LNCaP clone FGC (cell line): ENCODE measurements around the gene NIM1K.
"Not testable (repeated sequence)": the region's sequence is repeated elsewhere in the genome, so short reads cannot be mapped to it uniquely, and the experiment has no call there.

Source experiments
- DNase-seq: peaks from one replicate; pipeline ENCODE4 v3.0.0-alpha.2; 2011; ENCODE audit warnings: low read depth
- H3K4me3 ChIP-seq: 2 replicates; pipeline ENCODE4 v1.5.1; 2011; ENCODE audit warnings: mild to moderate bottlenecking, low read depth, low read length, control low read depth
- CTCF ChIP-seq: IDR thresholded peaks from 2 replicates; pipeline ENCODE4 v1.5.1; 2012; ENCODE audit warnings: mild to moderate bottlenecking; ENCODE audit not compliant: control insufficient read depth, insufficient read depth; ENCODE audit errors: extremely low read depth

The NIM1K gene

DNA sequence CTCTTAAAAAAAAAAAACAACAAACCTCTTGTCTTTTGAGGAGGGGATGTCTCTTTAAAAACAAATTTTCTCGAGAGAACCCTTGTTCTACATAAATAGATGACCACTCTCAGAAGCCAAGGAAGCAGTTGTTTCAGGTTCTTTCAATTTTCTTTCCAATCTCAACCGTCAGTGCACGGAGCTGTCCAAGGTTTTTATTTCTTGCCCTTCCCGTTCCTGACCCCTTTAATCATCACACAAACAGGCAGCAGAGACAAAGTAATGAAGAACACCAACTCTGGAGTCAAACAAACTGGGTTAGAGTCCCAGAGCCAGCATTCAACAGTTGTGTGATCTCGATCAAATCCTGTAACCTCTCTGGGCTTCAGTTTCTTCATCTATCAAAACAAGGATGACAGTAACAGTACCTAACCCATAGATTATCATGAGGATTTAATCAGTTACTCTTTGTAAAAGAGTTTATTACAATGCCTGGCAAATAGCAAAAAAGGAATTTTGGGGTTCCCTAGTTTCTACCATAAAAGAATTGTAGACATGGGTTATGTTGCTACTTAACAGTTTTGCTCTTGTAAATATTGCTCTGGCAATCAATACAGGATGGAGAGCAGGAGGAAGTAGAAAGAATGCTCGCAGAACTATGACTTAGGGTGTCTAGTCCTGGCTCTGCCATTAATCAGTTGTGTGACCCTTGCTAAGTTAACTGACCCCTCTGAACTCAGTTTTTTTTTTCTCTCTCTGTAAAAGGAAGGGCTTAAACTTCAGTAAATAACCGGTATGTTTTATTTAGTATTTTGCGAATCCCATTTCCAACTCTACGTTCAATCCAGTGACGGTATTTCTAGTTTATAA is 1.0 kb upstream of the NIM1K start:
- no peak overlapping the region for H3K4me3 ChIP-seq
- no peak for DNase-seq
- TF ChIP-seq CTCF: no peak

DNA sequence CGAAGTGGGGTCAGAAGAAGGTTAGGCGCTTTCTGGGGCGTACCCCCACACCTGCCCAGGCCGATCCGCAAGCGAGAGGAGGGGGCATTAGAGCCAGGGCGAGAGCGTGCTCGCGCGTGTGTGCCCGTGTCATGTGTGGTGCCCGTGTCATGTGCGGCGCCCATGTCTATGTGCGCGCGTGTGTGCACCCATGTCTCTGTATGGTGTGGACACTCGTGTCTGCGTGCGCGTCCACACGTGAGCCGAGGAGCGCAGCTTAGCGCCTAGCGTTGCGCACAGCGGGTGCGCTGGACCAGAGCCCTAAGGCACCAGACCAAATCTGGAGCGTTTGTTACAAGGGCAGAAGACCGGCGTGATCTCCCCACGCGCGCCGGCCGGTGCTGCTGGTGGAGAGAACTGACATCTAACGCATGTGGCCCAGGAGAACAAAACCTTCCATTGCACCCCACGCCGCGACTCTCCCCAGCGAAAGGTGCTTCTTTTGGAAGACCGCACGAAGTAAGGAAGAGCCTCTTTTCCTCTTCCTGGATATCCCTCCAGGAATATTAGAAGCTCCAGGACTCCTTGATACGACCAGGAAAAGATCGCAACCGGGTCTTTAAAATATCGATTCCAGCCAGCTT is 644 bp downstream of the NIM1K start:
- DNase-seq: no peak
- TF ChIP-seq CTCF: no peak
- peak overlapping the region; percentile 53 for H3K4me3 ChIP-seq

GRCh38 chr5:43193181-43193893 is 1.3 kb downstream of the NIM1K start:
- no peak for TF ChIP-seq CTCF
- no peak for DNase-seq
- peak overlapping the region; percentile 53 for H3K4me3 ChIP-seq

- DNase-seq: no peak
- TF ChIP-seq CTCF: no peak
These were observed 1.9 kb downstream of the NIM1K start for GRCh38 chr5:43193894-43194265.

GRCh38 chr5:43195670-43196265 is 3.7 kb downstream of the NIM1K start:
- TF ChIP-seq CTCF: no peak
- DNase-seq: no peak
- no peak overlapping the region for H3K4me3 ChIP-seq

More at GRCh38 chr5:43193894-43194265, 1.9 kb downstream of the NIM1K start:
- H3K4me3 ChIP-seq: no peak overlapping the region

- TF ChIP-seq CTCF: no peak
These were observed 5.5 kb downstream of the NIM1K start for GRCh38 chr5:43197535-43197934.

DNA sequence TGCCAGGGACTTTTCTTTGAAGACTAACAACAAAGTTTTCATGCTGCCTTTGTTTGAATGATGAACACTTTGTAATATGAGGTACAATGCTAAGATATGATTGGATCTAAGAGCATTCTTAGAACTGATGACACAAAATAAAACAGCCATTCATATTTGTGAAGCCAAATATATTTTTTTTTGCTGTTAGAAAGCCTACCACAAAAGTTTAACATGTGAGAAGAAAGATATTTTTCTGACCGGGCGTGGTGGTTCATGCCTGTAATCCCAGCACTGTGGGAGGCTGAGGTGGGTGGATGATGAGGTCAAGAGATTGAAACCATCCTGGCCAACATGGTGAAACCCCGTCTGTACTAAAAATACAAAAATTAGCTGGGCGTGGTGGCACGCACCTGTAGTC is 9.4 kb downstream of the NIM1K start:
- H3K4me3 ChIP-seq, DNase-seq: not testable (repeated sequence)

More at GRCh38 chr5:43197535-43197934, 5.5 kb downstream of the NIM1K start:
- no peak overlapping the region for H3K4me3 ChIP-seq
- no peak for DNase-seq
